CD4-positive, alpha-beta T cell (primary cell): ENCODE results near the gene HYKK. TPM values are rescaled to one million over a fixed set of nuclear protein-coding genes. Genes with fewer than 3 reads are reported as not detected.

ENCODE experiments used
- ATAC-seq: fragments of 200-7000 bp; cut with Tn5 transposase; one replicate; pipeline ENCODE4 v1.10.0; 2022; ENCODE audit warnings: mild to moderate bottlenecking; ENCODE audit not compliant: poor library complexity
- CTCF ChIA-PET: fragments of 350-600 bp; sonication (Branson Sonifier 250); formaldehyde crosslinking; loops from one replicate; lab custom pipeline; 2021; ENCODE audit warnings: antibody characterized with exemption, inconsistent platforms; lab: Charles Lee
- POLR2A ChIA-PET: fragments of 350-600 bp; sonication (Branson Sonifier 250); formaldehyde crosslinking; loops from one replicate; lab custom pipeline; 2021; ENCODE audit warnings: antibody characterized with exemption, inconsistent platforms; lab: Charles Lee
- DNase-seq, 14 experiments: peaks; one replicate each; pipeline ENCODE4 v3.0.0-alpha.2; 2013 to 2020; ENCODE audit warnings: mixed read lengths in 2 of 14
- H3K27ac ChIP-seq, 2 donors: one replicate each; pipeline versions ENCODE4 v1.5.1 to v1.7.0; 2013; ENCODE audit warnings: low read length in 2 of 2, low read depth in 1 of 2, mild to moderate bottlenecking in 1 of 2
- H3K27me3 ChIP-seq, 2 experiments: 1 replicate in 1 of 2; 2 replicates in 1 of 2; pipeline versions ENCODE4 v1.6.1 to v1.7.0; 2013; ENCODE audit warnings: low read length in 2 of 2, control low read depth in 1 of 2, mild to moderate bottlenecking in 1 of 2, moderate library complexity in 1 of 2; ENCODE audit not compliant: insufficient read depth in 2 of 2, control insufficient read depth in 1 of 2
- H3K36me3 ChIP-seq: one replicate; pipeline ENCODE4 v1.6.1; 2013; ENCODE audit warnings: low read length, control low read depth; ENCODE audit not compliant: insufficient read depth
- H3K4me1 ChIP-seq: one replicate; pipeline ENCODE4 v1.6.1; 2013; ENCODE audit warnings: low read length, control low read depth; ENCODE audit not compliant: insufficient read depth
- H3K4me3 ChIP-seq: one replicate; pipeline ENCODE4 v1.5.1; 2013; ENCODE audit warnings: mild to moderate bottlenecking, low read length, moderate library complexity
- H3K9me3 ChIP-seq, 2 experiments: 1 replicate in 1 of 2; 2 replicates in 1 of 2; pipeline versions ENCODE4 v1.6.1 to v1.7.0; 2013; ENCODE audit warnings: low read length in 2 of 2, mild to moderate bottlenecking in 2 of 2, control low read depth in 1 of 2, moderate library complexity in 1 of 2; ENCODE audit not compliant: control insufficient read depth in 1 of 2, insufficient read depth in 1 of 2
- H3K27ac Mint-ChIP-seq: one replicate; pipeline ENCODE4 v1.8.0; 2020; ENCODE audit warnings: mixed read lengths
- H3K27me3 Mint-ChIP-seq: one replicate; pipeline ENCODE4 v1.8.0; 2021; ENCODE audit warnings: mixed read lengths
- H3K36me3 Mint-ChIP-seq: one replicate; pipeline ENCODE4 v1.8.0; 2021; ENCODE audit warnings: low read depth, mixed read lengths
- H3K4me1 Mint-ChIP-seq: one replicate; pipeline ENCODE4 v1.8.0; 2021; ENCODE audit warnings: low read depth, mixed read lengths
- H3K4me3 Mint-ChIP-seq: one replicate; pipeline ENCODE4 v1.8.0; 2020; ENCODE audit warnings: mild to moderate bottlenecking, mixed read lengths
- H3K9me3 Mint-ChIP-seq: one replicate; pipeline ENCODE4 v1.8.0; 2020; ENCODE audit warnings: mixed read lengths
- CTCF ChIP-seq: fragments of 200-600 bp; IDR thresholded peaks from one replicate; pipeline ENCODE4 v1.8.0; 2022; ENCODE audit warnings: antibody characterized with exemption, mild to moderate bottlenecking
- intact Hi-C, 2 experiments: fragments of 100-400 bp; cut with DNase I in 1 of 2; cut with micrococcal nuclease in 1 of 2; formaldehyde crosslinking; loops; one replicate each; pipeline versions ENCODE4 v1.15.1 to v1.9.0; 2023 to 2025; cut with DNase I, micrococcal nuclease
- total RNA-seq, 174 experiments: library from RNA in 2 of 174; stranded (reverse) in 2 of 174; gene quantifications; one replicate each; pipeline ENCODE4 v1.2.3 and lab custom pipeline; 2021 to 2026

Gene HYKK
- total RNA-seq, 2 experiments from 2014 or later = 1.8 to 2.3 TPM

DNA sequence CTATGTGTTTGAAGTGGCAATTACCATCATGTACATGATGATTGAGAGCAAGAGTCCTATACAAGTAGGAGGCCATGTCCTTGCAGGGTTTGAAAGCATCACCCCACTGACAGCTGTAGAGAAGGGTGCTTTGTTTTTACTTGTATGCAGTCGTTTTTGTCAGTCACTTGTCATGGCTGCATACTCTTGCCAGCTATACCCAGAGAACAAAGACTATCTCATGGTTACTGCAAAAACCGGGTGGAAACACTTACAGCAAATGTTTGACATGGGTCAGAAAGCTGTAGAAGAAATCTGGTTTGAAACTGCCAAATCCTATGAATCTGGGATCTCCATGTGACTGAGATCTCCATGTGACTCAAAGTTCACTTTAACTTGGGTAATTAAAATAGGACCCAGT lies 26.0 kb downstream of the HYKK start:
- Mint-ChIP-seq H3K9me3 (no peaks in the 10 kb centered on the region), H3K27ac (no peak overlapping the region), H3K36me3 (no peaks in the 10 kb centered on the region), H3K27me3 (no peaks in the 10 kb centered on the region), H3K4me3 (no peak overlapping the region), H3K4me1 (no peaks in the 10 kb centered on the region)
- no peaks in the 10 kb centered on the region for H3K27me3 ChIP-seq
- no peak overlapping the region for H3K27ac ChIP-seq
- H3K4me3 ChIP-seq = no peak overlapping the region
- no peak for ATAC-seq
- ChIA-PET POLR2A (no interaction called here), CTCF (no interaction called here)
- TF ChIP-seq CTCF = no peak
- H3K36me3 ChIP-seq = no peaks in the 10 kb centered on the region
- no peaks in the 10 kb centered on the region for H3K9me3 ChIP-seq
- intact Hi-C loops = loop anchor here in 1 of 2 experiments (10.0 kb wide), 1 partner anchor 371 kb away; no protein-coding TSS in a partner anchor
- no peak for DNase-seq
- H3K4me1 ChIP-seq = no peaks in the 10 kb centered on the region

DNA sequence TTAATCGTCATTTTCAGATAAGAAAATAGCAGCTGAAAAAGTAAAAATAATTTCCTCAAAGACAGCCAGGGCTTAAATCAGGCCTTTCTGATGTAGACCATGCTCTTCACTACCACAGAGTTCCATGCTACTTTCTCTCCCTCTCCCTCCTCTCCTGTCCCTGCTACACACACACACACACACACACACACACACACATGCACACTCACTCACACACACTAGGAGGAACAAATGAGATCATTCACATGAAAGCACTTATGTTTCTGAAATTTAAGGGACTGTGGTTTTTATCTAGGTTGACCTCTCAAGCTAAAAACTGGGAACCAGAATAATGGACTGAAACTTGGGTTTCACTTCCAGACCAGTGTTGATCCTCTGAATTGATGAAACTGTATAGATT lies 28.8 kb downstream of the HYKK start:
- Histone ChIP-seq H3K27me3 (no peaks in the 10 kb centered on the region), H3K9me3 (no peaks in the 10 kb centered on the region), H3K4me3 (no peak overlapping the region), H3K27ac (no peak overlapping the region), H3K36me3 (no peaks in the 10 kb centered on the region), H3K4me1 (peaks cover 11% of the 10 kb centered on the region)
- intact Hi-C loops = loop anchor here in 1 of 2 experiments (10.0 kb wide), 1 partner anchor 369 kb away; no protein-coding TSS in a partner anchor
- no peak for TF ChIP-seq CTCF
- POLR2A ChIA-PET = no interaction called here
- peaks cover 5% of the 10 kb centered on the region for H3K4me1 Mint-ChIP-seq
- CTCF ChIA-PET = interaction anchor here (0.9 kb wide), 1 partner anchor 10 kb away, joined by 3 read pairs; no protein-coding TSS in a partner anchor
- no peaks in the 10 kb centered on the region for H3K9me3 Mint-ChIP-seq
- no peak for ATAC-seq
- no peaks in the 10 kb centered on the region for H3K27me3 Mint-ChIP-seq
- no peak overlapping the region for H3K27ac Mint-ChIP-seq
- peak in 1 of 14 experiments; percentile 1 for DNase-seq
- H3K36me3 Mint-ChIP-seq = peaks cover 14% of the 10 kb centered on the region
- H3K4me3 Mint-ChIP-seq = no peak overlapping the region

DNA sequence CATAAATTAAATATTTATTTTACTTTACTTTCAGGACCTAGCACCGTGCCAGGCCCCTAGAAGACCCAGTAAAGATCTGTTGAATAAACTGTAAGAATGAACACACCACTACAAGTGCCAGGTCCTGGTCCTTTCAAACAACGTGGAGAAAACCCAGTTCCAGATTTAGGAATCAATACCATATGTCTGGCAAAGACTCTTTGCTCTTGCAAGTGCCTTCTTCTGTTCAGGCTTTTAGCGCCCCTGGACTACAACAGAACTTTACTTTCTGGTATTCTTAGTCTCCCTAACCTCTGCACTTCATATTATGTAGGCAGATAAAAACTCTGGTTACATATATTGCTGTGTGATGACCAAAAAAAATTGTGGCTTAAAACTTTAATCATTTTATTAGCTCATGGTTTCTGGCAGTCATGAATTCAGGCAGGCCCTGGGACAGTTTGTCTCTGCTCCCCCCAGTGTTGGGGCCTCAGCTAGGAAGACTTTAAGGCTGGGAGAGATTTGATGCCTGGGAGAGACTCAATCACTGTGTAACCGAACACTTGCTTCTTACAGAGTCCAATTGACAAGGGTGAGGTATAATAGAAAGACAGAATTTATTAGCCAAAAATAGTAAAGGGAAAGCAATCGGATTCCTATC lies 30.0 kb downstream of the HYKK start:
- H3K9me3 Mint-ChIP-seq = no peaks in the 10 kb centered on the region
- intact Hi-C loops = loop anchor here in 1 of 2 experiments (10.0 kb wide), 1 partner anchor 367 kb away; no protein-coding TSS in a partner anchor
- ChIA-PET CTCF (no interaction called here), POLR2A (no interaction called here)
- peak overlapping the region; percentile 99 for H3K27ac Mint-ChIP-seq
- no peak for TF ChIP-seq CTCF
- H3K4me1 Mint-ChIP-seq = peaks cover 18% of the 10 kb centered on the region
- peaks cover 26% of the 10 kb centered on the region for H3K36me3 Mint-ChIP-seq
- H3K4me3 ChIP-seq = no peak overlapping the region
- no peak overlapping the region for H3K27ac ChIP-seq
- no peak for DNase-seq
- no peaks in the 10 kb centered on the region for H3K27me3 Mint-ChIP-seq
- no peak for ATAC-seq
- H3K4me1 ChIP-seq = peaks cover 18% of the 10 kb centered on the region
- H3K36me3 ChIP-seq = no peaks in the 10 kb centered on the region
- H3K27me3 ChIP-seq = no peaks in the 10 kb centered on the region
- H3K4me3 Mint-ChIP-seq = peak overlapping the region; percentile 66
- H3K9me3 ChIP-seq = no peaks in the 10 kb centered on the region
